HUES64 (cell line): Measurements from ENCODE around the gene SVIL.

ENCODE experiments used
- H3K27ac ChIP-seq: 2 replicates; pipeline ENCODE4 v1.7.0; 2013; ENCODE audit warnings: low read depth, low read length, inconsistent platforms
- H3K27me3 ChIP-seq: 2 replicates; pipeline ENCODE4 v1.6.1; 2013; ENCODE audit warnings: mild to moderate bottlenecking, low read length; ENCODE audit not compliant: insufficient read depth
- H3K36me3 ChIP-seq: 2 replicates; pipeline ENCODE4 v1.6.1; 2013; ENCODE audit warnings: mild to moderate bottlenecking, low read length; ENCODE audit not compliant: insufficient read depth
- H3K4me1 ChIP-seq: 2 replicates; pipeline ENCODE4 v1.6.1; 2013; ENCODE audit warnings: mild to moderate bottlenecking, low read length, moderate library complexity; ENCODE audit not compliant: insufficient read depth
- H3K4me3 ChIP-seq: 2 replicates; pipeline ENCODE4 v1.5.1; 2013; ENCODE audit warnings: mild to moderate bottlenecking, low read length, moderate library complexity
- H3K9ac ChIP-seq: 2 replicates; pipeline ENCODE4 v1.6.1; 2013; ENCODE audit warnings: mild to moderate bottlenecking, low read depth, low read length
- H3K9me3 ChIP-seq: 2 replicates; pipeline ENCODE4 v1.6.1; 2013; ENCODE audit warnings: low read depth, low read length; ENCODE audit not compliant: insufficient read depth
- WGBS: fragments of 150-250, 120-280 bp; methylation state at CpG from one replicate; pipeline ENCODE4 v1.1.7; 2013; ENCODE audit warnings: missing lambda C conversion rate; 5-methylcytosine and 5-hydroxymethylcytosine counted together

Gene SVIL

DNA sequence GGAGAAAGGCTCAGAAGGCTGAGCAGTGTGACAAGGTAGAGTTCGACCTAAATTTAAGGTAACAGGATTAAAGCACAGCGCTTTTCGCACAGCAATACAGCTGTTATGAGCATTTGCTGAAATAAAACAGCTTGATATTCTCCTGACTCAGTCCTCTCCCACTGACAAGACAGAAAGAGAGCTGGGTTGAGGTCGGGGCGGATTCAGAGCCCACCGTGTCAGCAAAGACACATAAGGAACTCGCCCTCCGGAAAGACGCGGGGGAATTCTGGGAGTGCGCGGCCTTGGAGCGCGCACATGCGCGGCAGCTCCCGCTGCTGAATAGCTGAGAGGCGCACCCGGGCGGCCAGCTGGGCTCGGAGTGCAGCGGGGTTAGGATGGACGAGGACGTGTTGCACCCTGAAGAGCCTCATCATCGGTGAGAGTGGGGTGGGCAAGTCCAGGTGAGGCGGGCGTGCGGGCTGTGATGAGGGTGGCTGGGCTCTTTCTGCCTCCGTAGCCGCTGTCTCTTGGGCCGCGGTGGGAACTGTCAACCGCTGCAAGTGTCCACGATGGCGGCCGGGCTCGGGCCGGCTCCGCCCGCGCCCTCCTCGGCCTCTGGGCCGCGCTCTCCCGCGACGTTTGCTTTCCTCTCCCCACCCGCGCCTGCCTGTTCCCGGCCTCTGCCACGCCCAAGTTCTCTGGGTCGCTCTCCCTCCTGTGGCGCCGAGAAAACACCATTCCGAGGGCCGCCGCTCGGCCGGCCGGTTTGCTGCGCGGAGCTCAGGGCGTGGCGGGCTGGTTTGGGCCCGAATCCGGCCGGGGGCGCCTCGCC lies 225.3 kb downstream of the SVIL start:
- no peaks in the 10 kb centered on the region; the same call in 1 of the 2 replicates for H3K36me3 ChIP-seq
- H3K27me3 ChIP-seq = peaks cover 12% of the 10 kb centered on the region
- 14% methylated on average over 69 of the region's 69 CpGs for WGBS
- H3K4me3 ChIP-seq = peak overlapping the region; percentile 74
- H3K27ac ChIP-seq = no peak overlapping the region
- H3K9ac ChIP-seq = peak overlapping the region; percentile 53; the same call in 1 of the 2 replicates
- H3K9me3 ChIP-seq = peaks cover 40% of the 10 kb centered on the region
- no peaks in the 10 kb centered on the region for H3K4me1 ChIP-seq

DNA sequence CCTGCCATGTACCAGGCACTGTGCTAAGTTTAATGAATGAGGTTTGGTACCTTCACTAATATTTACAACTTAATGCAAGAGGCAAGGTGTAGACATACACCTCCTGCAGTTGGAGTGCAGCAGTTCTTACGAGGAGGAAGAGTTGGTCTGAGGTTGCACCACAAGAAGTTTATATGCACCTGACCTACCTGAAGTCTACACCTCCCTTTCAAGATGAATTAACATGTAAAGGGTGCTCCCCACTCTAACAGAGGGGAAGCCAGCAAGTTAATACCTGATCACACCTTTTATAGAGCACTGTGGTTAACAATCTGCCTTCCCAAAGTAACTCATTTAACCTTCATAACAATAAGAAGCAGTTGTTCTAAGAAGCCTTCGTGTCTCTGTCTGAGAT lies 225.9 kb downstream of the SVIL start:
- peaks cover 40% of the 10 kb centered on the region for H3K9me3 ChIP-seq
- peaks cover 12% of the 10 kb centered on the region for H3K27me3 ChIP-seq
- H3K9ac ChIP-seq = no peak overlapping the region
- peak overlapping the region; percentile 74; the same call in 1 of the 2 replicates for H3K4me3 ChIP-seq
- 82% methylated on average over 2 of the region's 2 CpGs for WGBS
- no peak overlapping the region for H3K27ac ChIP-seq
- no peaks in the 10 kb centered on the region; the same call in 1 of the 2 replicates for H3K36me3 ChIP-seq
- H3K4me1 ChIP-seq = no peaks in the 10 kb centered on the region
